ENCODE results near the gene ALPK3. TPM values are rescaled to one million over a fixed set of nuclear protein-coding genes. Genes with fewer than 3 reads are reported as not detected.

Gene ALPK3
- total and polyA plus RNA-seq, 10 of the 15 experiments (the other 5 are each of a cell fraction or from before 2014, with no cell fraction given): under 0.01 to 0.05 (median 0.02) TPM; not detected in 6

DNA sequence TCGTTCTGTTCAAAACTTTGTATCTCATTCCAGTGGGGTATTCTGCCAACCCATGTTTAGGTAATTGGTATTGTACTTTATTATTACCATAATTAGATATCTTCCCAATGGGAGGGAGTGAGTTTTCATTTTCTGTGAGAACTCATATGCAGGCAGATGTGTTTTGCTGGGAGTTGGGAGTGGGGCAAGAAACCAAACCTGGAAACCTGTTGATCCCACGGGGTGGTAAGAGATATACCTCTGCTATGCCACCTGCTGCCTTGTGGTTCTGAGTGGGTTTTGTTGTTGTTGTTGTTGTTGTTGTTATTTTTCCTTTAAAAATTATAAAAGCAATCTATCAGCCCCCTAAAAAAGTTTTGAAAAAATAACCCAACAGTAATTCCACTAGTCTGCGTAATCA is 36.7 kb upstream of the ALPK3 start:
- H3K36me3 ChIP-seq (ENCODE audit: control insufficient read depth in 2 of 2, insufficient read depth in 2 of 2, low read length in 1 of 2): peaks cover 38 to 43% of the 10 kb centered on the region in 2 experiments
- RAD21 ChIA-PET (ENCODE audit: unreplicated experiment): no interaction called here
- TF ChIP-seq ETV6 (conservative IDR thresholded peaks at IDR 0.05 in 1 of 2, IDR thresholded peaks at IDR 0.05 in 1 of 2; ENCODE audit: borderline replicate concordance in 1 of 2, low read depth in 1 of 2): no peak
- TF ChIP-seq NBN (IDR thresholded peaks at IDR 0.05): no peak
- no peak for TF ChIP-seq SMARCA5 (IDR thresholded peaks at IDR 0.05)
- TF ChIP-seq, protein P1, sequence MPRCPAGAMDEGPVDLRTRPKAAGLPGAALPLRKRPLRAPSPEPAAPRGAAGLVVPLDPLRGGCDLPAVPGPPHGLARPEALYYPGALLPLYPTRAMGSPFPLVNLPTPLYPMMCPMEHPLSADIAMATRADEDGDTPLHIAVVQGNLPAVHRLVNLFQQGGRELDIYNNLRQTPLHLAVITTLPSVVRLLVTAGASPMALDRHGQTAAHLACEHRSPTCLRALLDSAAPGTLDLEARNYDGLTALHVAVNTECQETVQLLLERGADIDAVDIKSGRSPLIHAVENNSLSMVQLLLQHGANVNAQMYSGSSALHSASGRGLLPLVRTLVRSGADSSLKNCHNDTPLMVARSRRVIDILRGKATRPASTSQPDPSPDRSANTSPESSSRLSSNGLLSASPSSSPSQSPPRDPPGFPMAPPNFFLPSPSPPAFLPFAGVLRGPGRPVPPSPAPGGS (IDR thresholded peaks at IDR 0.05; ENCODE audit: borderline replicate concordance, insufficient read depth, low read depth, low read length, poor library complexity, severe bottlenecking): no peak
- TF ChIP-seq POLR2AphosphoS5 (IDR thresholded peaks at IDR 0.05; ENCODE audit: low read length): no peak
- TF ChIP-seq, protein P2, sequence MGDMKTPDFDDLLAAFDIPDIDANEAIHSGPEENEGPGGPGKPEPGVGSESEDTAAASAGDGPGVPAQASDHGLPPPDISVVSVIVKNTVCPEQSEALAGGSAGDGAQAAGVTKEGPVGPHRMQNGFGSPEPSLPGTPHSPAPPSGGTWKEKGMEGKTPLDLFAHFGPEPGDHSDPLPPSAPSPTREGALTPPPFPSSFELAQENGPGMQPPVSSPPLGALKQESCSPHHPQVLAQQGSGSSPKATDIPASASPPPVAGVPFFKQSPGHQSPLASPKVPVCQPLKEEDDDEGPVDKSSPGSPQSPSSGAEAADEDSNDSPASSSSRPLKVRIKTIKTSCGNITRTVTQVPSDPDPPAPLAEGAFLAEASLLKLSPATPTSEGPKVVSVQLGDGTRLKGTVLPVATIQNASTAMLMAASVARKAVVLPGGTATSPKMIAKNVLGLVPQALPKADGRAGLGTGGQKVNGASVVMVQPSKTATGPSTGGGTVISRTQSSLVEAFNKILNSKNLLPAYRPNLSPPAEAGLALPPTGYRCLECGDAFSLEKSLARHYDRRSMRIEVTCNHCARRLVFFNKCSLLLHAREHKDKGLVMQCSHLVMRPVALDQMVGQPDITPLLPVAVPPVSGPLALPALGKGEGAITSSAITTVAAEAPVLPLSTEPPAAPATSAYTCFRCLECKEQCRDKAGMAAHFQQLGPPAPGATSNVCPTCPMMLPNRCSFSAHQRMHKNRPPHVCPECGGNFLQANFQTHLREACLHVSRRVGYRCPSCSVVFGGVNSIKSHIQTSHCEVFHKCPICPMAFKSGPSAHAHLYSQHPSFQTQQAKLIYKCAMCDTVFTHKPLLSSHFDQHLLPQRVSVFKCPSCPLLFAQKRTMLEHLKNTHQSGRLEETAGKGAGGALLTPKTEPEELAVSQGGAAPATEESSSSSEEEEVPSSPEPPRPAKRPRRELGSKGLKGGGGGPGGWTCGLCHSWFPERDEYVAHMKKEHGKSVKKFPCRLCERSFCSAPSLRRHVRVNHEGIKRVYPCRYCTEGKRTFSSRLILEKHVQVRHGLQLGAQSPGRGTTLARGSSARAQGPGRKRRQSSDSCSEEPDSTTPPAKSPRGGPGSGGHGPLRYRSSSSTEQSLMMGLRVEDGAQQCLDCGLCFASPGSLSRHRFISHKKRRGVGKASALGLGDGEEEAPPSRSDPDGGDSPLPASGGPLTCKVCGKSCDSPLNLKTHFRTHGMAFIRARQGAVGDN (IDR thresholded peaks at IDR 0.05): no peak
- TF ChIP-seq, protein P3, sequence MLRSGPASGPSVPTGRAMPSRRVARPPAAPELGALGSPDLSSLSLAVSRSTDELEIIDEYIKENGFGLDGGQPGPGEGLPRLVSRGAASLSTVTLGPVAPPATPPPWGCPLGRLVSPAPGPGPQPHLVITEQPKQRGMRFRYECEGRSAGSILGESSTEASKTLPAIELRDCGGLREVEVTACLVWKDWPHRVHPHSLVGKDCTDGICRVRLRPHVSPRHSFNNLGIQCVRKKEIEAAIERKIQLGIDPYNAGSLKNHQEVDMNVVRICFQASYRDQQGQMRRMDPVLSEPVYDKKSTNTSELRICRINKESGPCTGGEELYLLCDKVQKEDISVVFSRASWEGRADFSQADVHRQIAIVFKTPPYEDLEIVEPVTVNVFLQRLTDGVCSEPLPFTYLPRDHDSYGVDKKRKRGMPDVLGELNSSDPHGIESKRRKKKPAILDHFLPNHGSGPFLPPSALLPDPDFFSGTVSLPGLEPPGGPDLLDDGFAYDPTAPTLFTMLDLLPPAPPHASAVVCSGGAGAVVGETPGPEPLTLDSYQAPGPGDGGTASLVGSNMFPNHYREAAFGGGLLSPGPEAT (IDR thresholded peaks at IDR 0.05; ENCODE audit: low read depth): no peak
- TF ChIP-seq POLR2A (IDR thresholded peaks at IDR 0.05; ENCODE audit: low read depth, low read length): no peak
- TF ChIP-seq, protein P4, sequence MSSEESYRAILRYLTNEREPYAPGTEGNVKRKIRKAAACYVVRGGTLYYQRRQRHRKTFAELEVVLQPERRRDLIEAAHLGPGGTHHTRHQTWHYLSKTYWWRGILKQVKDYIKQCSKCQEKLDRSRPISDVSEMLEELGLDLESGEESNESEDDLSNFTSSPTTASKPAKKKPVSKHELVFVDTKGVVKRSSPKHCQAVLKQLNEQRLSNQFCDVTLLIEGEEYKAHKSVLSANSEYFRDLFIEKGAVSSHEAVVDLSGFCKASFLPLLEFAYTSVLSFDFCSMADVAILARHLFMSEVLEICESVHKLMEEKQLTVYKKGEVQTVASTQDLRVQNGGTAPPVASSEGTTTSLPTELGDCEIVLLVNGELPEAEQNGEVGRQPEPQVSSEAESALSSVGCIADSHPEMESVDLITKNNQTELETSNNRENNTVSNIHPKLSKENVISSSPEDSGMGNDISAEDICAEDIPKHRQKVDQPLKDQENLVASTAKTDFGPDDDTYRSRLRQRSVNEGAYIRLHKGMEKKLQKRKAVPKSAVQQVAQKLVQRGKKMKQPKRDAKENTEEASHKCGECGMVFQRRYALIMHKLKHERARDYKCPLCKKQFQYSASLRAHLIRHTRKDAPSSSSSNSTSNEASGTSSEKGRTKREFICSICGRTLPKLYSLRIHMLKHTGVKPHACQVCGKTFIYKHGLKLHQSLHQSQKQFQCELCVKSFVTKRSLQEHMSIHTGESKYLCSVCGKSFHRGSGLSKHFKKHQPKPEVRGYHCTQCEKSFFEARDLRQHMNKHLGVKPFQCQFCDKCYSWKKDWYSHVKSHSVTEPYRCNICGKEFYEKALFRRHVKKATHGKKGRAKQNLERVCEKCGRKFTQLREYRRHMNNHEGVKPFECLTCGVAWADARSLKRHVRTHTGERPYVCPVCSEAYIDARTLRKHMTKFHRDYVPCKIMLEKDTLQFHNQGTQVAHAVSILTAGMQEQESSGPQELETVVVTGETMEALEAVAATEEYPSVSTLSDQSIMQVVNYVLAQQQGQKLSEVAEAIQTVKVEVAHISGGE (CRISPR knock-in tag; IDR thresholded peaks at IDR 0.05): no peak
- TF ChIP-seq, protein P5, sequence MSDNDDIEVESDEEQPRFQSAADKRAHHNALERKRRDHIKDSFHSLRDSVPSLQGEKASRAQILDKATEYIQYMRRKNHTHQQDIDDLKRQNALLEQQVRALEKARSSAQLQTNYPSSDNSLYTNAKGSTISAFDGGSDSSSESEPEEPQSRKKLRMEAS (IDR thresholded peaks at IDR 0.05; ENCODE audit: low read depth, low read length): no peak
- no peak for TF ChIP-seq NRF1 (conservative IDR thresholded peaks at IDR 0.05; ENCODE audit: low read depth, low read length)
- TF ChIP-seq ZNF622 (IDR thresholded peaks at IDR 0.05): no peak
- no peak for TF ChIP-seq ZNF217 (IDR thresholded peaks at IDR 0.05)
- no peak for TF ChIP-seq TCF7 (IDR thresholded peaks at IDR 0.05; ENCODE audit: borderline replicate concordance)
- no peak for TF ChIP-seq BRCA1 (IDR thresholded peaks at IDR 0.05; ENCODE audit: low read depth, low read length)

More for the DNA sequence above, 36.7 kb upstream of the ALPK3 start:
- intact Hi-C loops (cut with micrococcal nuclease; ENCODE audit: unreplicated experiment) (no loop called here), in situ Hi-C loops (cut with MboI) (no loop called here)
- Histone ChIP-seq H3K4me2 (ENCODE audit: control insufficient read depth, insufficient read depth) (no peak overlapping the region), H3K27me3 (replicated peaks in 1 of 2; ENCODE audit: control insufficient read depth in 2 of 2, insufficient read depth in 2 of 2, low read length in 1 of 2) (no peaks in the 10 kb centered on the region), H2AFZ (ENCODE audit: control insufficient read depth, low read depth, low read length) (no peak overlapping the region), H3K9me3 (replicated peaks; ENCODE audit: control insufficient read depth, insufficient read depth, low read length) (no peaks in the 10 kb centered on the region), H4K20me1 (ENCODE audit: control insufficient read depth, insufficient read depth) (no peaks in the 10 kb centered on the region), H3K27ac (ENCODE audit: control insufficient read depth, insufficient read depth) (no peak overlapping the region), H3K4me1 (ENCODE audit: control insufficient read depth, insufficient read depth, low read length) (peaks cover 5% of the 10 kb centered on the region; the same call in 1 of the 2 replicates), H3K4me3 (no peak overlapping the region), H3K79me2 (ENCODE audit: control insufficient read depth, insufficient read depth, low read length) (peaks cover 6% of the 10 kb centered on the region), H3K9ac (ENCODE audit: control insufficient read depth, insufficient read depth, low read length) (no peak overlapping the region)
- ChIA-PET SMC1A (ENCODE audit: uncharacterized antibody, unreplicated experiment) (no interaction called here), CTCF (no interaction called here), POLR2A (interaction anchor here (0.7 kb wide), 1 partner anchor 25 kb away, joined by 5 read pairs; no protein-coding TSS in a partner anchor)
- no TSS peak for BruUV-seq (replicated peaks)
- WGBS (ENCODE audit: insufficient coverage, insufficient replicate concordance, low lambda C conversion rate, missing lambda C conversion rate): 98% methylated on average over 3 of the region's 3 CpGs
- FAIRE-seq: no peak
- DNase-seq (ENCODE audit: low read depth, low spot score): no peak
- ATAC-seq: no peak

All from GM12878 (cell line).